Activated CD8-positive, alpha-beta memory T cell treated with anti-CD3 and anti-CD28 coated beads for 48 hours (primary cell): Measurements from ENCODE around the gene CLDND2.

Experiments used
- DNase-seq, 3 experiments: peaks; one replicate each; pipeline ENCODE4 v3.0.0-alpha.2; 2020; ENCODE audit warnings: low read depth in 2 of 3, low spot score in 2 of 3

The CLDND2 gene

GRCh38 chr19:51386882-51387520, 18.2 kb upstream of the CLDND2 start:
- no peak for DNase-seq

DNA sequence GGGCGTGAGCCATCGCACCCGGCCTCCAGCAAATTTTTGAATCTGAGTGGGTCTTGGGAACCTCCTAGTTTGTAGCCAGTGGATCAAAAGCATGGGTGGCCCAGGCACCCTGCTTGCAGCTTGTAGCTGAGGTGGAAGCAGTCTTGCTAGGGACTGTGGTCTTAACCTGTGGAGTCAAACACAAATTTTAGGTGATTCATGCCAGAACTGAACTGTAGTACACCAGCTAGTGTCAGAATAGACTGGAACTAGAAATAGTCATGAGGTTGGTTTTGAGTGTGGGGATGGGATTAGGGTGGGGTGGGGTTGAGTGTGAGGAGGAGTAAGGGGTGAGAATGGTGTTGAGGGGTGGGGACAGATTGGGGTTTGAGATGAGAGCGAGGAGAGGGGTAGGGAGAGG, 13.2 kb upstream of the CLDND2 start:
- no peak for DNase-seq

DNA sequence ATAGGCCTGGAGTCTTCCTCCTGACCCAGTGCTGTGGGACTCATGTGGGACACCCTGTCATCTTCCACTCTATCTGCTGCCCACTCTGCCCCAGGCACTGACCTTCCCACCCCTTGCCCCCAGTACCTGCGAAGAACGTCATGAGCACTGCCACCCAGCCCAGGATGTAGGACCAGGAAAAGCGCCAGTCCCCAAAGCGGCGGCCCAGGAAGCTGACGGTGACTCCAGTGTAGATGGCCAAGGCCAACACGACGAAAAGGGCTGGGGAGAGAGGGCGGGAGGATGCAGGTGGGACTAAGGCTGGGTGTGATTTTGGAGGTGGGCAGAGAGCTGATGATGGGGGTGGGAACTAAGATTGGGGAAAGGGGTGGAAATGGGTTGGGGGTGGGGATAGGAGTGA, 11.6 kb upstream of the CLDND2 start:
- no peak for DNase-seq

- DNase-seq, result no peak
Observed at GRCh38 chr19:51377422-51377821, 8.6 kb upstream of the CLDND2 start.

- no peak for DNase-seq
Observed at GRCh38 chr19:51375504-51376221, 6.9 kb upstream of the CLDND2 start.

GRCh38 chr19:51372649-51373504, 4.1 kb upstream of the CLDND2 start, which contains the start of gene NKG7:
Gene NKG7, minus strand, starts transcription at chr19:51372654. Its CDS starts 119 bp downstream, at chr19:51372535.
- peak in 2 of 3 experiments; percentile 74 to 81 for DNase-seq

DNA sequence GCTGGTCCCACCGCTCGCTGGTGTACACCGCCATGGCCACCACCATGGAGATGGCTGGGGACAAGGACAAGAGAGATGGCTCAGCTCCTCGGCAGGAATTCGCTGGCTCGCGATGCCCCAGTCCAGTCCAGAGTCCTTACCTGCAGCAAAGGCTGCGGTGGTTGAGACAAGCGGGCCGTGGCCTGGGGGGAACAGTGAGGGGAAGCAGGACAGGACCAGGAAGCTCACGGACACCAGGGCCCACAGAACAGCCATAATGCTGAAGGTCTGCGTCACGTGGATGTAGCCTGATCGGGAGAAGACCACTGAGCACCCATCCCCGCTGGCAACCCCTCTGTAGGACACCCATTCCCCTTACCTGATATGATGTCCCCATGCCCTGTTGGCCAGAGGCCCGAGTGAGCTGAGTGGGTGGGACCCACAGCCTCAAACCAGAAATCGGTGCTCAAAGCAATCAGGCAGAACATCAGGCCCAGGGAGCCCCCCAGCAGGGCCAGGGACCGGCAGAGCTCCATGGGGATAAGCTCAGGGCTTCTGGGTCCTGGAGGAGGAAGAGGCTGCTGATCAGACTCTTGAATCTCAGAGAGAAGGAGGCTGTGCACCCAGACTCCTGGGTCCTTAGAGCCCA, 3.3 kb upstream of the CLDND2 start:
- no peak for DNase-seq

DNA sequence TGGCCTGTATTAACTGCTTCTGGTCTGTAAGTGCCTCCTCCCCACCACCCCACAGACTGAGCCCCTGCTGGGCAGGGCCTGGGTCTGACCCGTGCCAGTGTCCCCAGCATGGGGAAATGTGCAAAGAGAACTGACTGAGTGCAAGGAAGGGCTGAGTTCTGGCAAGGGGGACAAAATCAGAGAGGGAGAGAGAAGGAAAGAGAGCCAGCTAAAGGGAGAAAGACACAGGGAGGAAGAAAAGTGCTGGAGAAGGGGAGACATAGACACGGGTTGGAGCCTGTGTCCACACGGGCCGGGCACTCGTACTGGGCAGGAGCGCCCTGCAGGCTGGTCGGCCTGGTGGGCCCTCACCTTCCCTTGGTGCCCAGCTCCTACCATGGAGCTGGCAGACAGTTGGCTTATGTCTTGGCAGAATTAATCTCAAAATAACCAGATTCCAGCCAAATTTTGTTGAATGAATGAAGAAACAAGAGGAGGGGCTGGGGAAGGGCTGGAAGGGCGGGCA, 2.4 kb upstream of the CLDND2 start:
- DNase-seq, result no peak

DNA sequence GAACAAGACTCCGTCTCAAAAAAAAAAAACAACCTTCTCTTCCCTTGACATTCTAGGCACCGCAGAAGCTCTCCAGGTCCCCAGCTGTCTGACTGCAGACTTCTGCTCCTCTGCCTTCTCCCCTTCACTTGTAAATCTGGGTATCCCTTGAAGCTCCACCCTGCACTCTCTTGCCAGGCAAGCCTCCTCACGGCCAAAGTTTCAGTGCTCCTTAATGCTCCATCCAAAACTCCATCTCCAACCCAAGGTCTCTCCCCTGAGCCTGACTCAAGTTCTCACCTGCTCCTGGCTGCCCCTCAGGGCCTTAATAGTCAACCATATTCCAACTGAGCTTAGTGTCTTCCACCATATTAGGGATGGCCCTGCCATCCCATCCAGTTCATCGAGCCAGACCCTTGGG, 1.4 kb upstream of the CLDND2 start:
- DNase-seq, result no peak

DNA sequence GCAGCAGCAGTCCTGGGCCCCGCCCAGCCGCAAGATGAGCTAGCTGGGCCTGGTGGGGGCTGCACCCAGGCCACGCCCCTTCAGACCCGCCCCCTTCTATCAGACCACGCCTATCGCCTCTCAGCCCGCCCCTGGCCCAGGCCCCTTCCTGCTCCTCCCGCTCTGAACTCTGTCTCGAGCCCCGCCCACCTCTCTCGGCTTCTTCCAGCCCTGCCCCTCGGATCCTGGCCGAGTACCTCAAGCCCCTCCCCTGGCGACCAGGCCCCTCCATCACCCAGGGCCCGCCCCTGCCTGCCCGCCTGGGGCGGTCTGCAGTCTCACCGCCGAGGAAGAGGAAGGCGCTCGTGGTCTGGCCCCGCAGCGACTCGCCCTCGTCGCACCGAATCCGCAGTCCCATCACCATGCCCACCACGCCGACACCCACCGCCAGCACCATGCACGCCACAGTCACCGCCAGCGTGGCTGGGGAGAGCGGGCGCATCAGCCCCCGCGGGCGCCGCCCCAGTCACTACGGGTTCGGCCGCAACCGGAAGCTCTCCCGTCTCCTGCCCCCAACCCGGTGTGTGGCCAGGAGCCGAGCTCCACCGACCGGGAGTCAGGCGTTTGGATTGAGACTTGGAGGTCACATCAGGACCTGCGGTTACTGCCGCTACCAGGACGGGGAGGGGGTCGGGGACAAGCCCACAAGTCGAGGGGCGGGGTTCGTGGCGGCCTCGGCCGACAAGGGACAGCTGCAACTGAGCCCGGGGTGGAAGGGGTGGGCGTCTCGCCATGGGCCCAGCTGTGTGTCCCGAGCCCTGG, 1.0 kb downstream of the CLDND2 start:
- DNase-seq, result peak; percentile 97 to 99 (median 97)

DNA sequence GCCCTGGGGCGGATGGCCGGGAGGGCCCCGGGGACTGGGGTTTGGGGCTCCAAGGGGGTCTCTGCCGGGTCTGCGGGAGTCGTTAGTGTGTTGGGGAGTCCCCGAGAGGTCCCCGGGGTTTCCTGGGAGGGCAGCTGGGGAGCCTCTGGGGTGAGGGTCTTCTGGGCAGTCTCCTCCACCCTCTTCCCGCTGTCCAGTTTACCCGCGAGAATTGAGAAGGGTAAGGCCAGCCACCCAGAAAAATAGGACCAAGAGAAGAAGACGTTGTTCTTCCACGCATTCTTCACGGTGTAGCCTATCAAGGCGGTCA, 1.6 kb downstream of the CLDND2 start:
- DNase-seq, result no peak

- peak; percentile 68 to 89 (median 89) for DNase-seq
Observed at GRCh38 chr19:51366389-51367254, 2.2 kb downstream of the CLDND2 start.

- DNase-seq, result no peak
Observed at GRCh38 chr19:51365965-51366388, 2.8 kb downstream of the CLDND2 start, which contains the start of gene ETFB. Gene ETFB, minus strand, starts transcription at chr19:51366388. Its CDS starts 62 bp downstream, at chr19:51366326.

DNA sequence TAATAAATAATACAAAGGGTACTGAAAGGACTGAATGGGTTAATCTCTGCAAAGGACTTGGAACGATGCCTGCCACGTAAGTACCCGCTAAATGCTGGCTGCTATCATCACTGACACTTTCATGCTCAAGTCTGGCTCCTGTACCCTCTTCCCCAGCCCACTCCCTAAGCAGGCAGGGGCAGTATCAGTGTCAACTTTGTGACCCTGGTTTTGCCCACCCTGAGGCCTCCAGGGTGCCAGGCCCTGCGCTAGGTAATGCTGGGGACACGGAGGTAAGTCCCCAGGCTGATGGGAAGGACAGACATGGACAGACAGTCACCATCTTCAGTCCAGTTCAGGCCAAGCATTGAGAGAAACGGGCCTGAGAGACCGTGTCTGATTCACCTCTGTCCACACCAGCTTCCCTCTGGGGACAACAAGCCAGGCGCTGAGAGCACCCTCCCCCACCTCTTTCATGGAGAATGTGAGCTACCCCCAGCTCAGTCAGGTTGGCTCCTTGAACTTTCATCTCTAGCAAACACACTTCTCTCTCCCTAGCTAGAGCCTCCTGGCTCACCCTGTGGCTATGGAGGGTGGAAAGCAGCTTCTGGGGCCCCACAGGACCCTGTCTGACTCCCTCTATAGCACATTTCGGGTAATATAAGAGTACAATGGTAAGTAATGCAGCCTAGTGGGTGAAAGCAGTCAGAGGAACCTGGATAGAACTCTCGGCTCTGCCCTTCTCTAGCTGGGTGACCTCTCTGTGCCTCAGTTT, 3.4 kb downstream of the CLDND2 start:
- no peak for DNase-seq

DNA sequence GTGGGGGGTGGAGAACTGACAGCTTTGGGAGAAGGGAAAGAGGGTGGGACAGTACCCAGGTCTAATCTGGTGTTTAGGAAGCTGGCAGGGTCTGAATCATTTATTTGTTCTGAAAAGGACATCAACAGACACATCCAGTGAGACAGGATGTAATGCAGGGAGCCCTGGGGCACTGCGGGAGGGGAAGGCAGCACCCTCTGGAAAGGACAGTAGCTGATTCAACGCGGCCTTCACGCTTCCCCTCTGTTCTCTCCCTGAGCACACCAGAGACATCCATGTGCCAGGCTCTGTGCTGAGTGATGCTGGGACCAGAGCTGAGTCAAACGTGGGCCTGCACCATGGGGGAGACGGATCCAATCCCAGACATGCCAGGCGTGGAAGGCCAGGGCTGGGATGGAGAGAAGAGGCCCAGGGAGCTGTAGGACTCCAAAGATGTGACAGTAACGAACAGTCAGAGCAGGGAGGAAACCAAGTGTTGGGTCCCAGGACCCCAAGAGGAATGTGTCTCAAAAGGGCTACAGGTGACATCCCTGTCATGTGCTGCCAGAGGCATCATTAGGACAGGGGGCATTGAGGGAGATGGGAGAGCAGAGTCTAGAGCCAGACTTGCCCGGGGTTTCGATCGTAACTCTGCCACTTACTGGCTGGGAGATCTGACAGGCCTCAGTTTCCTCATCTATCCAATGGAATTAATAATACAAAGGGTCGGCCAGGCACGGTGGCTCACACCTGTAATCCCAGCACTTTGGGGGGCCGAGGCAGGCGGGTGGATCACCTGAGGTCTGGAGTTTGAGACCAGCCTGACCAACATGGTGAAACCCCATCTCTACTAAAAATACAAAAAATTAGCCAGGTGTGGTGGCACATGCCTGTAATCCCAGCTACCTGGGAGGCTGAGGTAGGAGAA, 4.3 kb downstream of the CLDND2 start:
- no peak for DNase-seq

DNA sequence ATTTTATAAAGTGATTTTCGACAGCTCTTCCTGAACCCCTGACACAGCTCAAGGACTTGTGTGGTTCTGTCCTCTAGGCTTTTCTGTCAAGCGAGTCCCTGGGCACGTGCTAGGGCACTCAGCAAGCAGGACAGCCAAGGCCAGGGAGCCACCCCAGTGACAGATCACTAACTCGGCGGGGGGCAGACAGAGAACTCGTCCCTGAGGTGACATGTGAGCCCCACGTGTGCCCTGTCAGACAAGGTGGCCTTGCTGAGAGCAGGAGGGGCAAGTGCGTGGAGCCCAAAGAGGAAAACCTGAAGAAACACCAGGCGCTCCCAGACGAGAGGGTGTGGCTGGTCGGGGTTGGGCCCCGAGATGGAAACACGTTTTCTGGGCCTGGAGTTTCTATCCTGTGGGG, 7.6 kb downstream of the CLDND2 start:
- DNase-seq, result no peak

DNA sequence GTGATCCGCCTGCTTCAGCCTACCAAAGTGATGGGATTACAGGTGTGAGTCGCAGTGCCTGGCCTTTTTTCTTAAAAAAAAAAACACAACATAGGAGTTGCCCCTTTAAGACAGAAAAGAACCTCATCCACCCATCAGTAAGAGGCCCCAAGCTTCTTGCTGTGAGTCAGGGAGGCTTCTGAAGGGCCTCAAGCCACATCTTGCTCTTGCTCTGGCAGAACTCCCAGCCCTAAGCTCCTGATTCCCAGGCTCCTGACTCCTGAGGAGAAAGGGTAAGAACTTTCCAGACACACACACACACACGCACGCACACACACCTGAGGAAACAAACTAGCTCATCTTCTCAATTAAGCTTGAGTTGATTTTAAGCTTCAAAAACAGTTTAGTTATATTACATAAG, 9.5 kb downstream of the CLDND2 start:
- no peak for DNase-seq

- no peak for DNase-seq
Observed at GRCh38 chr19:51357952-51358351, 10.9 kb downstream of the CLDND2 start.
